Measurements from ENCODE around the gene PRKAG2.
A peak's percentile ranks its signal among the peaks of the same experiment; 100 is the strongest.

PRKAG2 gene

GRCh38 chr7:151736403-151736909, 140.5 kb downstream of the PRKAG2 start:
- no peak for DNase-seq

GRCh38 chr7:151735851-151736402, 141.0 kb downstream of the PRKAG2 start:
- DNase-seq: no peak

GRCh38 chr7:151735186-151735850, 141.6 kb downstream of the PRKAG2 start:
- DNase-seq: no peak

GRCh38 chr7:151732834-151733592, 143.9 kb downstream of the PRKAG2 start:
- DNase-seq: no peak

GRCh38 chr7:151732292-151732691, 144.6 kb downstream of the PRKAG2 start:
- DNase-seq: no peak

- DNase-seq: no peak
Observed at GRCh38 chr7:151731022-151731441, 145.9 kb downstream of the PRKAG2 start.

- no peak for DNase-seq
Observed at GRCh38 chr7:151730591-151730990, 146.3 kb downstream of the PRKAG2 start.

- no peak for DNase-seq
Observed at GRCh38 chr7:151729521-151729921, 147.4 kb downstream of the PRKAG2 start.

- no peak for DNase-seq
Observed at GRCh38 chr7:151728746-151729145, 148.2 kb downstream of the PRKAG2 start.

GRCh38 chr7:151728286-151728660, 148.6 kb downstream of the PRKAG2 start:
- no peak for DNase-seq

GRCh38 chr7:151727579-151728285, 149.2 kb downstream of the PRKAG2 start:
- DNase-seq: peak; percentile 65

GRCh38 chr7:151726652-151727578, 150.0 kb downstream of the PRKAG2 start:
- no peak for DNase-seq

GRCh38 chr7:151725844-151726651, 150.9 kb downstream of the PRKAG2 start:
- DNase-seq: no peak

GRCh38 chr7:151724920-151725584, 151.9 kb downstream of the PRKAG2 start:
- DNase-seq: no peak

- DNase-seq: no peak
Observed at GRCh38 chr7:151724250-151724915, 152.5 kb downstream of the PRKAG2 start.

- DNase-seq: no peak
Observed at GRCh38 chr7:151723321-151723720, 153.6 kb downstream of the PRKAG2 start.

- no peak for DNase-seq
Observed at GRCh38 chr7:151722533-151722932, 154.4 kb downstream of the PRKAG2 start.

- no peak for DNase-seq
Observed at GRCh38 chr7:151721694-151722093, 155.2 kb downstream of the PRKAG2 start.

GRCh38 chr7:151721236-151721635, 155.7 kb downstream of the PRKAG2 start:
- DNase-seq: no peak

GRCh38 chr7:151720280-151720679, 156.6 kb downstream of the PRKAG2 start:
- no peak for DNase-seq

All from stimulated activated CD4-positive, alpha-beta T cell treated with anti-CD3 and anti-CD28 coated beads, Interleukin-4, amount 100 ng/mL, for 24 hours (primary cell).